H1 (cell line): ENCODE data around the gene ULK1. TPM values are rescaled to one million over a fixed set of nuclear protein-coding genes. Genes with fewer than 3 reads are reported as not detected.

Experiments
- CTCF ChIA-PET: fragments of 300-600 bp; sonication (Branson Sonifier 250); formaldehyde crosslinking; loops from one replicate; lab custom pipeline; 2021; ENCODE audit not compliant: partially characterized antibody; lab: Charles Lee
- POLR2A ChIA-PET: fragments of 300-600 bp; sonication (Branson Sonifier 250); formaldehyde crosslinking; loops from one replicate; lab custom pipeline; 2021; ENCODE audit warnings: inconsistent platforms; ENCODE audit not compliant: partially characterized antibody; lab: Charles Lee
- DNase-seq, 2 experiments: peaks; one replicate each; pipeline versions ENCODE4 v3.0.0 to v3.0.0-alpha.2; 2010 to 2022; ENCODE audit warnings: low spot score in 2 of 2, low read depth in 1 of 2, mixed read lengths in 1 of 2
- FAIRE-seq: peaks from 2 replicates; lab custom pipeline; 2011; peaks lifted over from hg19 to GRCh38; lab: Jason Lieb, UNC
- H2AFZ ChIP-seq: 2 replicates; pipeline ENCODE4 v1.8.1; 2012; ENCODE audit warnings: low read length, inconsistent platforms
- H2AK5ac ChIP-seq: 2 replicates; pipeline ENCODE4 v1.6.1; 2013; ENCODE audit warnings: low read depth, low read length
- H2BK120ac ChIP-seq: replicated peaks from 2 replicates; pipeline ENCODE3; 2013; ENCODE audit warnings: low read depth, low read length, inconsistent platforms
- H2BK12ac ChIP-seq: 2 replicates; pipeline ENCODE4 v1.6.1; 2013; ENCODE audit warnings: low read depth, low read length
- H2BK15ac ChIP-seq: 2 replicates; pipeline ENCODE4 v1.6.1; 2013; ENCODE audit warnings: low read length
- H2BK20ac ChIP-seq: 2 replicates; pipeline ENCODE4 v1.6.1; 2013; ENCODE audit warnings: low read length
- H2BK5ac ChIP-seq: 2 replicates; pipeline ENCODE4 v1.6.1; 2013; ENCODE audit warnings: low read depth, low read length
- H3K14ac ChIP-seq: 2 replicates; pipeline ENCODE4 v1.6.1; 2013; ENCODE audit warnings: inconsistent platforms; ENCODE audit not compliant: insufficient read length
- H3K18ac ChIP-seq: 2 replicates; pipeline ENCODE4 v1.6.1; 2013; ENCODE audit warnings: low read length; ENCODE audit errors: extremely low read depth
- H3K23ac ChIP-seq: 2 replicates; pipeline ENCODE4 v1.6.1; 2013; ENCODE audit warnings: inconsistent platforms; ENCODE audit not compliant: insufficient read length
- H3K23me2 ChIP-seq: 2 replicates; pipeline ENCODE4 v1.6.1; 2013; ENCODE audit warnings: low read depth, low read length
- H3K27ac ChIP-seq: 2 replicates; pipeline ENCODE4 v1.6.1; 2011; ENCODE audit warnings: low read depth, low read length, inconsistent platforms
- H3K27me3 ChIP-seq, 4 experiments: replicated peaks in 1 of 4; 1 replicate in 1 of 4; 2 replicates in 3 of 4; pipeline versions ENCODE4 v1.6.1 to v1.8.1; 2011 to 2013; ENCODE audit warnings: low read length in 3 of 4, mild to moderate bottlenecking in 3 of 4, inconsistent platforms in 2 of 4, mixed read lengths in 2 of 4, moderate library complexity in 1 of 4; ENCODE audit not compliant: control insufficient read depth in 3 of 4, insufficient read depth in 3 of 4; ENCODE audit errors: extremely low read depth in 1 of 4
- H3K36me3 ChIP-seq, 4 experiments: 2 replicates each; pipeline versions ENCODE4 v1.6.1 to v1.8.1; 2011 to 2013; ENCODE audit warnings: mild to moderate bottlenecking in 4 of 4, low read length in 3 of 4, moderate library complexity in 2 of 4, control low read depth in 1 of 4, inconsistent platforms in 1 of 4; ENCODE audit not compliant: insufficient read depth in 4 of 4, control insufficient read depth in 2 of 4
- H3K4ac ChIP-seq: replicated peaks from 2 replicates; pipeline ENCODE3; 2013; ENCODE audit warnings: low read length, low read depth, mixed read lengths, inconsistent platforms; ENCODE audit not compliant: insufficient read length
- H3K4me1 ChIP-seq, 4 experiments: replicated peaks in 1 of 4; 1 replicate in 1 of 4; 2 replicates in 3 of 4; pipeline versions ENCODE4 v1.6.1 to v1.8.1; 2011 to 2013; ENCODE audit warnings: low read length in 3 of 4, inconsistent platforms in 2 of 4, mixed read lengths in 1 of 4; ENCODE audit not compliant: insufficient read depth in 4 of 4, control insufficient read depth in 3 of 4
- H3K4me2 ChIP-seq, 2 experiments: 2 replicates each; pipeline versions ENCODE4 v1.6.1 to v1.8.1; 2011 to 2013; ENCODE audit warnings: low read depth in 2 of 2, low read length in 2 of 2, control low read depth in 1 of 2, inconsistent platforms in 1 of 2, mild to moderate bottlenecking in 1 of 2; ENCODE audit not compliant: insufficient read depth in 1 of 2
- H3K4me3 ChIP-seq, 4 experiments: fragments of 200-600, 300-600 bp in 1 of 4; sonication (generic), shearing (Covaris generic), sonication (Bioruptor Twin) in 1 of 4; 2 replicates each; pipeline versions ENCODE4 v1.5.1 to v1.8.1; 2011 to 2016; ENCODE audit warnings: low read length in 4 of 4, low read depth in 3 of 4, control low read depth in 2 of 4, inconsistent platforms in 2 of 4, mild to moderate bottlenecking in 2 of 4, mixed read lengths in 1 of 4, moderate library complexity in 1 of 4; ENCODE audit not compliant: insufficient read depth in 2 of 4; ENCODE audit errors: extremely low read depth in 1 of 4
- H3K56ac ChIP-seq: replicated peaks from 2 replicates; pipeline ENCODE3; 2013; ENCODE audit warnings: low read depth, mild to moderate bottlenecking, mixed read lengths, low read length, inconsistent platforms; ENCODE audit not compliant: insufficient read length
- H3K79me1 ChIP-seq: 2 replicates; pipeline ENCODE4 v1.6.1; 2013; ENCODE audit warnings: low read depth, low read length, control low read depth
- H3K79me2 ChIP-seq, 2 experiments: 2 replicates each; pipeline versions ENCODE4 v1.6.1 to v1.8.1; 2012 to 2013; ENCODE audit warnings: low read length in 2 of 2, mild to moderate bottlenecking in 2 of 2, inconsistent platforms in 1 of 2; ENCODE audit not compliant: insufficient read depth in 2 of 2, control insufficient read depth in 1 of 2
- H3K9ac ChIP-seq, 4 experiments: replicated peaks in 1 of 4; 1 replicate in 1 of 4; 2 replicates in 3 of 4; pipeline versions ENCODE4 v1.6.1 to v1.8.1; 2011 to 2013; ENCODE audit warnings: low read depth in 3 of 4, low read length in 3 of 4, control low read depth in 2 of 4, mild to moderate bottlenecking in 2 of 4, moderate library complexity in 2 of 4, inconsistent platforms in 1 of 4; ENCODE audit errors: extremely low read depth in 1 of 4
- H3K9me3 ChIP-seq, 2 experiments: 2 replicates each; pipeline versions ENCODE4 v1.6.1 to v1.8.1; 2012 to 2013; ENCODE audit warnings: mild to moderate bottlenecking in 2 of 2, moderate library complexity in 2 of 2, control low read depth in 1 of 2, inconsistent platforms in 1 of 2, low read depth in 1 of 2, low read length in 1 of 2, mixed read lengths in 1 of 2; ENCODE audit not compliant: insufficient read depth in 2 of 2
- H4K20me1 ChIP-seq, 2 experiments: replicated peaks in 1 of 2; 2 replicates each; pipeline versions ENCODE3 to v1.8.1; 2011 to 2013; ENCODE audit warnings: inconsistent platforms in 2 of 2, low read length in 2 of 2, mild to moderate bottlenecking in 1 of 2; ENCODE audit not compliant: insufficient read depth in 2 of 2, control insufficient read depth in 1 of 2
- H4K5ac ChIP-seq: 2 replicates; pipeline ENCODE4 v1.6.1; 2013; ENCODE audit warnings: low read length, low read depth, mixed read lengths, inconsistent platforms; ENCODE audit not compliant: insufficient read length
- H4K8ac ChIP-seq: 2 replicates; pipeline ENCODE4 v1.8.0; 2013; ENCODE audit warnings: mild to moderate bottlenecking, moderate library complexity, low read length, inconsistent platforms; ENCODE audit not compliant: insufficient read depth; ENCODE audit errors: extremely low read depth
- H4K91ac ChIP-seq: replicated peaks from 2 replicates; pipeline ENCODE3; 2013; ENCODE audit warnings: low read length, mixed read lengths, inconsistent platforms; ENCODE audit not compliant: insufficient read length
- CBX5 ChIP-seq: fragments of 300-800, 300-1000 bp; sonication (generic); IDR thresholded peaks from 2 replicates; pipeline ENCODE4 v1.7.1; 2016; ENCODE audit warnings: antibody characterized with exemption, low read length, low read depth
- WGBS, 2 experiments: shearing (Covaris generic) in 1 of 2; methylation state at CpG; one replicate each; pipeline versions ENCODE4 v1.1.6 to v1.1.7; 2013 to 2015; ENCODE audit warnings: low lambda C conversion rate in 2 of 2, mixed read lengths in 2 of 2, inconsistent platforms in 1 of 2, low coverage in 1 of 2, missing lambda C conversion rate in 1 of 2; ENCODE audit not compliant: insufficient replicate concordance in 2 of 2, insufficient coverage in 1 of 2, insufficient read length in 1 of 2; ENCODE audit errors: extremely low coverage in 1 of 2, missing lambda C conversion rate in 1 of 2; 5-methylcytosine and 5-hydroxymethylcytosine counted together
- polyA plus RNA-seq, 7 experiments: library from polyadenylated mRNA; depleted of rRNA in 3 of 7; stranded (reverse) in 5 of 7; unstranded in 2 of 7; fragments of >200 nt in 5 of 7; fragments of 200-250 nt in 2 of 7; gene quantifications; 1 replicate in 5 of 7; 2 replicates in 1 of 7; 4 replicates in 1 of 7; pipeline versions ENCODE4 v1.2.1 to v1.2.3, GENCODE V29; 2011 to 2013; ENCODE audit warnings: missing spikeins in 2 of 7, mixed read lengths in 2 of 7
- total RNA-seq: library from RNA; stranded (reverse); fragmentation: NEBNext Ultra II Directional; extraction: Animal tissue kit (Norgen Biotek cat#: 25700); gene quantifications from 2 replicates; pipeline ENCODE4 v1.2.1, GENCODE V29; 2021

ULK1 gene
- total and polyA plus RNA-seq, 2 of the 8 experiments (the other 6 are each of a cell fraction or from before 2014, with no cell fraction given): 13.0 to 44.1 TPM

DNA sequence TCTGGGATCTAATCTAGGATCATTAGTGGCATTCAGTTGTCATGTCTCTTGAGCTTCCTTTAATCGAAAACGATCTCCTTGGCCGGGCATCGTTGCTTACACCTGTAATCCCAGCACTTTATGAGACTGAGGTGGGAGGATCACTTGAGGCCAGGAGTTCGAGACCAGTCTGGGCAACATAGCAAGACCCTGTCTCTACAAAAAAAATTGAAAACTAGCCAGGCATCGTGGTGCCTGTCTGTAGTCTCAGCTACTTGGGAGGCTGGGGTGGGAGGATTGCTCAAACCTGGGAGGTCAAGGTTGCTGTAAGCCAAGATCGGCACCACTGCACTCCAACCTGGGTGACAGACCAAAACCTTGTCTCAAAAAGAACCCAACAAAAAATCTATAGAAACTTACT, 43.7 kb downstream of the ULK1 start:
- FAIRE-seq: no peak
- H3K79me1 ChIP-seq: no peaks in the 10 kb centered on the region
- peaks cover 3 to 15% of the 10 kb centered on the region in 2 experiments for H4K20me1 ChIP-seq
- H2BK15ac ChIP-seq: no peak overlapping the region
- no peaks in the 10 kb centered on the region for H3K4me1 ChIP-seq
- H2BK12ac ChIP-seq: no peak overlapping the region
- H3K27ac ChIP-seq: no peak overlapping the region
- no peaks in the 10 kb centered on the region for H3K27me3 ChIP-seq
- 85% methylated on average over 7 of the region's 7 CpGs; no CpG with 5 or more reads in 1 of the 2 experiments for WGBS, 2 experiments
- H2BK20ac ChIP-seq: no peak overlapping the region
- H3K36me3 ChIP-seq: peaks cover 30 to 71% (median 60%) of the 10 kb centered on the region in 4 experiments
- CTCF ChIA-PET: interaction anchor here (1.3 to 1.7 kb wide), 2 partner anchors 19 to 25 kb away, joined by 3 to 5 read pairs; no protein-coding TSS in a partner anchor
- H3K79me2 ChIP-seq: no peaks in the 10 kb centered on the region
- H4K5ac ChIP-seq: no peak overlapping the region
- no peak overlapping the region for H3K14ac ChIP-seq
- no peak overlapping the region for H3K18ac ChIP-seq
- no peaks in the 10 kb centered on the region for H3K23me2 ChIP-seq
- POLR2A ChIA-PET: interaction anchor here (1.5 to 5.4 kb wide), 5 partner anchors 7 to 125 kb away, joined by 3 to 44 read pairs (median 13); partner anchors contain the start of gene PUS1
- H4K91ac ChIP-seq: no peak overlapping the region
- H2AFZ ChIP-seq: no peak overlapping the region
- H3K9ac ChIP-seq: no peak overlapping the region
- no peak overlapping the region for H2BK120ac ChIP-seq
- H3K9me3 ChIP-seq: no peaks in the 10 kb centered on the region
- no peak overlapping the region for H3K4me2 ChIP-seq
- no peak for DNase-seq
- H3K4ac ChIP-seq: no peak overlapping the region
- no peak for TF ChIP-seq CBX5
- H3K23ac ChIP-seq: no peak overlapping the region
- H3K56ac ChIP-seq: no peak overlapping the region
- H2AK5ac ChIP-seq: no peak overlapping the region
- H4K8ac ChIP-seq: no peak overlapping the region
- H3K4me3 ChIP-seq: no peak overlapping the region
- H2BK5ac ChIP-seq: no peak overlapping the region
